ENCODE data around the gene BPTF.
A peak's percentile ranks its signal among the peaks of the same experiment; 100 is the strongest.
"Not testable (repeated sequence)": the region's sequence is repeated elsewhere in the genome, so short reads cannot be mapped to it uniquely, and the experiment has no call there.

Gene BPTF

DNA sequence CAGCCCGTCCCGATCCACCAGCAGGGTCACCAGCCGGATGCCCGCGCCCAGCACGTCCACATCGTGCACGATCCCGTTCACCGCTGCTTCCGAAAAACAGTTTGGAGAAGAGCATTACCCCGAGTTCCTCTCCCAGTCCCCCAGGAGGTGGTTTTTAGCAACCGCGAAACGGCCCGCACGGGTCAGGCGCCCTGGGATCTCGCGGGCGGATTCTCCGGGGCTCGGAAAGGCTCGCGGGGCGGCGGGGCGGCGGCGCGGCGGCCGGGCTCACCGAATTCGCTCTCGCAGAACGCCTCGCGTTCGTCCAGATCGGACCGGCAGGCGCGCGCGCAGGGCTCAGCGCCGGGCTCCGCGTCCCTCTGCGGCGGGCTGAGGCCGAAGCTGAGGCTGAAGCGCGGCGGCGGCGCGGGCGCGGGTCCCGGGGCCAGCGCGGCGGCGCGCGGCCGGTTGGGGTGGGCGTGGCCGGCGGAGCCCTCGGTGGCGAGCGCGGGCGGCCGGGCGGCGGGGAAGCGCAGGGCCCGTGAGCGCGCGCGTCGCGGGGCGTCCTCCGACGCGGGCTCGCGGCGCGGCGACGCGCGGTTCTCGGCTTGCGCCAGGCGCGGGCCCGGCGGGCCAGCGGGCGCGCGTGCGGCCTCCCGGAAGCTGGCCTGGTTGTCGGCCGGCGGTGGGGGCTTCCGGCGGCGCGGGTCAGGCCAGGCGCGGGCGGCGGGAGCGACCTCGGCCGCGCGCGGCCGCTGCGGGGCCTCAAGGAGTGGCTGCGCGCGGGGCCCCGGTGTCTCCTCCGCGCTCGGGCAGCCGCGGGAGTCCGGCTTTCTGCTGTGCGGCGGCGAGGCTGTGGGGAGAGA lies 168.1 kb downstream of the BPTF start:
- DNase-seq (ENCODE audit: extremely low read depth, insufficient read length): peak; percentile 91
- Histone ChIP-seq H3K27me3 (replicated peaks; ENCODE audit: control insufficient read depth, insufficient read depth, low read length) (no peaks in the 10 kb centered on the region), H3K4me3 (replicated peaks; ENCODE audit: low read depth, low read length) (peak overlapping the region; percentile 81), H3K36me3 (ENCODE audit: control insufficient read depth, insufficient read depth, low read length) (no peaks in the 10 kb centered on the region)
- TF ChIP-seq, protein P1, sequence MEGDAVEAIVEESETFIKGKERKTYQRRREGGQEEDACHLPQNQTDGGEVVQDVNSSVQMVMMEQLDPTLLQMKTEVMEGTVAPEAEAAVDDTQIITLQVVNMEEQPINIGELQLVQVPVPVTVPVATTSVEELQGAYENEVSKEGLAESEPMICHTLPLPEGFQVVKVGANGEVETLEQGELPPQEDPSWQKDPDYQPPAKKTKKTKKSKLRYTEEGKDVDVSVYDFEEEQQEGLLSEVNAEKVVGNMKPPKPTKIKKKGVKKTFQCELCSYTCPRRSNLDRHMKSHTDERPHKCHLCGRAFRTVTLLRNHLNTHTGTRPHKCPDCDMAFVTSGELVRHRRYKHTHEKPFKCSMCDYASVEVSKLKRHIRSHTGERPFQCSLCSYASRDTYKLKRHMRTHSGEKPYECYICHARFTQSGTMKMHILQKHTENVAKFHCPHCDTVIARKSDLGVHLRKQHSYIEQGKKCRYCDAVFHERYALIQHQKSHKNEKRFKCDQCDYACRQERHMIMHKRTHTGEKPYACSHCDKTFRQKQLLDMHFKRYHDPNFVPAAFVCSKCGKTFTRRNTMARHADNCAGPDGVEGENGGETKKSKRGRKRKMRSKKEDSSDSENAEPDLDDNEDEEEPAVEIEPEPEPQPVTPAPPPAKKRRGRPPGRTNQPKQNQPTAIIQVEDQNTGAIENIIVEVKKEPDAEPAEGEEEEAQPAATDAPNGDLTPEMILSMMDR (IDR thresholded peaks at IDR 0.05; ENCODE audit: insufficient read depth, low read length, poor library complexity, severe bottlenecking): peak; percentile 7

- TF ChIP-seq, protein P1 (IDR thresholded peaks at IDR 0.05; ENCODE audit: insufficient read depth, low read length, poor library complexity, severe bottlenecking): no peak
- DNase-seq (ENCODE audit: extremely low read depth, insufficient read length): no peak
- Histone ChIP-seq H3K27me3 (replicated peaks; ENCODE audit: control insufficient read depth, insufficient read depth, low read length) (no peaks in the 10 kb centered on the region), H3K4me3 (replicated peaks; ENCODE audit: low read depth, low read length) (peak overlapping the region; percentile 81), H3K36me3 (ENCODE audit: control insufficient read depth, insufficient read depth, low read length) (no peaks in the 10 kb centered on the region)
Measured at GRCh38 chr17:67993998-67994361, 168.7 kb downstream of the BPTF start.

- peak overlapping the region; percentile 52 for H3K4me3 ChIP-seq (replicated peaks; ENCODE audit: low read depth, low read length)
- H3K27me3 ChIP-seq (replicated peaks; ENCODE audit: control insufficient read depth, insufficient read depth, low read length): no peaks in the 10 kb centered on the region
- TF ChIP-seq, protein P1 (IDR thresholded peaks at IDR 0.05; ENCODE audit: insufficient read depth, low read length, poor library complexity, severe bottlenecking): no peak
- no peaks in the 10 kb centered on the region for H3K36me3 ChIP-seq (ENCODE audit: control insufficient read depth, insufficient read depth, low read length)
- no peak for DNase-seq (ENCODE audit: extremely low read depth, insufficient read length)
Measured at GRCh38 chr17:67994817-67995569, 169.7 kb downstream of the BPTF start.

GRCh38 chr17:67995570-67996263 lies 170.4 kb downstream of the BPTF start:
- Histone ChIP-seq H3K4me3 (replicated peaks; ENCODE audit: low read depth, low read length) (peak overlapping the region; percentile 52), H3K36me3 (ENCODE audit: control insufficient read depth, insufficient read depth, low read length) (no peaks in the 10 kb centered on the region), H3K27me3 (replicated peaks; ENCODE audit: control insufficient read depth, insufficient read depth, low read length) (no peaks in the 10 kb centered on the region)
- TF ChIP-seq, protein P1 (IDR thresholded peaks at IDR 0.05; ENCODE audit: insufficient read depth, low read length, poor library complexity, severe bottlenecking): no peak
- DNase-seq (ENCODE audit: extremely low read depth, insufficient read length): no peak

DNA sequence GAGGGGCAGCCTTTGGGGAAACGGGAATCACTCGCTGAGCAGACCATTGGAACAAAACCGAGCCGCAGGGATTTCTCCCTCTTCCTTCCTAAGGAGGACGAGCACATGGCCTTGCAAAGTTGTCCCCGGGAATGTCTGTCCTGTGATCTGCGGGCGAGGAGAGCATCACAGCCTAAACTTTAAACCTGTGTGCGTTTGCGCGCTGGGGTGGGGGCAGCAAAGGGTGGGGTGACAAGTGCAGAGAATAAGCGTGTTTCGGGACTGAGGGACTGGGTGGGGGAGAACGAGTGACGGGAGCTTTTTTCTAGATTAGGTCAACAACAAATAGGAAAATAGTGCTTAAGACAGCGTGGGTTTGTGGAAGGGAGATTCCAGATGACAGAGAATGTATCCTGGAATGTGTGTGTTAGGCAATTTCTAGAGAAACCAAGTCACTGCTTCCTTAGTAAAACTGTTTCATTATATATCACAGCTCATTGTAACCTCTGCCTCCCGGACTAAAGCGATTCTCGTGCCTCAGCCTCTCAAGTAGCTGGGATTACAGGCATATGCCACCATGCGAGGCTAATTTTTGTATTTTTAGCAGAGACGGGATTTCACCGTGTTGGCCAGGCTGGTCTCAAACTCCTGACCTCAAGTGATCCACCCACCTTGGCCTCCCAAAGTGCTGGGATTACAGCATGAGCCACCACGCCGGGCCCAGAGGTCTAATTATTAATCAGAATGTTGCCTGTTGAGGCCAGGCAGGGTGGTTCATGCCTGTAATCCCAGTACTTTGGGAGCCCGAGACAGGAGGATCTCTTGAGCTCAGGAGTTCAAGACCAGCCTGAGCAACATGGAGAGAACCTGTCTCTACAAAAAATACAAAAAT lies 171.2 kb downstream of the BPTF start, which contains the start of gene C17orf58:
Gene C17orf58, minus strand, starts transcription at position 169 of the 871 bp plus-strand sequence. CDS start 271 bp downstream, outside the sequence.
- DNase-seq (ENCODE audit: extremely low read depth, insufficient read length): not testable (repeated sequence)

More for the DNA sequence above, 171.2 kb downstream of the BPTF start, which contains the start of gene C17orf58:
- H3K36me3 ChIP-seq (ENCODE audit: control insufficient read depth, insufficient read depth, low read length); H3K27me3 ChIP-seq (replicated peaks; ENCODE audit: control insufficient read depth, insufficient read depth, low read length): not testable (repeated sequence)
- peak within 1 kb of the TSS; percentile 52 for H3K4me3 ChIP-seq (replicated peaks; ENCODE audit: low read depth, low read length)

Measured in GM06990 (cell line).